Activated CD8-positive, alpha-beta T cell treated with anti-CD3 and anti-CD28 coated beads for 36 hours (primary cell): Measurements from ENCODE around the gene DYNLT3. TPM values are rescaled to one million over a fixed set of nuclear protein-coding genes. Genes with fewer than 3 reads are reported as not detected.

Source experiments
- ATAC-seq: fragments of 200-7000 bp; cut with Tn5 transposase; one replicate; pipeline ENCODE4 v1.10.0; 2021; ENCODE audit warnings: mild to moderate bottlenecking, moderate library complexity
- CTCF ChIA-PET: fragments of 350-600 bp; sonication (Branson Sonifier 250); formaldehyde crosslinking; loops from one replicate; lab custom pipeline; 2021; ENCODE audit warnings: antibody characterized with exemption; lab: Charles Lee
- POLR2A ChIA-PET: fragments of 350-600 bp; sonication (Branson Sonifier 250); formaldehyde crosslinking; loops from one replicate; lab custom pipeline; 2021; ENCODE audit warnings: antibody characterized with exemption; lab: Charles Lee
- DNase-seq: peaks from one replicate; pipeline ENCODE4 v3.0.0-alpha.2; 2020
- H3K27ac Mint-ChIP-seq: one replicate; pipeline ENCODE4 v1.8.0; 2021; ENCODE audit warnings: mild to moderate bottlenecking, mixed read lengths
- H3K27me3 Mint-ChIP-seq: one replicate; pipeline ENCODE4 v1.8.0; 2021; ENCODE audit warnings: mixed read lengths
- H3K36me3 Mint-ChIP-seq: one replicate; pipeline ENCODE4 v1.8.0; 2021; ENCODE audit warnings: low read depth, mixed read lengths
- H3K4me1 Mint-ChIP-seq: one replicate; pipeline ENCODE4 v1.8.0; 2021; ENCODE audit warnings: low read depth, mixed read lengths
- H3K4me3 Mint-ChIP-seq: one replicate; pipeline ENCODE4 v1.8.0; 2021; ENCODE audit warnings: mild to moderate bottlenecking, moderate library complexity, mixed read lengths
- H3K9me3 Mint-ChIP-seq: one replicate; pipeline ENCODE4 v1.8.0; 2021; ENCODE audit warnings: mixed read lengths
- CTCF ChIP-seq: fragments of 200-600 bp; IDR thresholded peaks from one replicate; pipeline ENCODE4 v1.8.0; 2022; ENCODE audit warnings: antibody characterized with exemption, mild to moderate bottlenecking
- intact Hi-C: fragments of 100-400 bp; cut with micrococcal nuclease; formaldehyde crosslinking; loops from one replicate; pipeline ENCODE4 v1.10.0; 2022
- total RNA-seq, 2 experiments: library from RNA; stranded (reverse); gene quantifications; one replicate each; pipeline ENCODE4 v1.2.3, GENCODE V29; 2021

Gene DYNLT3
- total RNA-seq, 2 experiments from 2014 or later: 24.8 to 26.6 TPM

- no peaks in the 10 kb centered on the region for H3K9me3 Mint-ChIP-seq
- peaks cover 36% of the 10 kb centered on the region for H3K4me1 Mint-ChIP-seq
- peak; percentile 20 for ATAC-seq
- no peaks in the 10 kb centered on the region for H3K27me3 Mint-ChIP-seq
- peak overlapping the region; percentile 74 for H3K4me3 Mint-ChIP-seq
- intact Hi-C loops: no loop called here
- H3K27ac Mint-ChIP-seq: peak overlapping the region; percentile 94
- CTCF ChIA-PET: interaction anchor here (1.0 to 1.1 kb wide), 2 partner anchors 22 to 101 kb away, joined by 3 to 4 read pairs; no protein-coding TSS in a partner anchor
- H3K36me3 Mint-ChIP-seq: peaks cover 14% of the 10 kb centered on the region
- POLR2A ChIA-PET: no interaction called here
- DNase-seq: no peak
- TF ChIP-seq CTCF: no peak
These were observed 825 bp downstream of the DYNLT3 start for GRCh38 chrX:37846558-37846933.

- H3K4me1 Mint-ChIP-seq: peaks cover 35% of the 10 kb centered on the region
- H3K4me3 Mint-ChIP-seq: peak overlapping the region; percentile 74
- no peak for TF ChIP-seq CTCF
- ChIA-PET CTCF (interaction anchor here (1.0 to 1.1 kb wide), 2 partner anchors 21 to 100 kb away, joined by 3 to 4 read pairs; no protein-coding TSS in a partner anchor), POLR2A (no interaction called here)
- peak; percentile 53 for ATAC-seq
- H3K36me3 Mint-ChIP-seq: peaks cover 16% of the 10 kb centered on the region
- H3K9me3 Mint-ChIP-seq: no peaks in the 10 kb centered on the region
- intact Hi-C loops: no loop called here
- H3K27me3 Mint-ChIP-seq: no peaks in the 10 kb centered on the region
- H3K27ac Mint-ChIP-seq: peak overlapping the region; percentile 94
- DNase-seq: peak; percentile 5
These were observed 1.2 kb downstream of the DYNLT3 start for GRCh38 chrX:37846141-37846540.

- H3K4me3 Mint-ChIP-seq: no peak overlapping the region
- ATAC-seq (no peak), DNase-seq (no peak)
- peaks cover 26% of the 10 kb centered on the region for H3K4me1 Mint-ChIP-seq
- no peak for TF ChIP-seq CTCF
- H3K9me3 Mint-ChIP-seq: no peaks in the 10 kb centered on the region
- CTCF ChIA-PET: no interaction called here
- H3K27ac Mint-ChIP-seq: no peak overlapping the region
- peaks cover 17% of the 10 kb centered on the region for H3K36me3 Mint-ChIP-seq
- POLR2A ChIA-PET: no interaction called here
- H3K27me3 Mint-ChIP-seq: no peaks in the 10 kb centered on the region
- intact Hi-C loops: no loop called here
These were observed 2.7 kb downstream of the DYNLT3 start for GRCh38 chrX:37844622-37845021.

- Mint-ChIP-seq H3K4me3 (no peak overlapping the region), H3K27ac (peak overlapping the region; percentile 20), H3K9me3 (no peaks in the 10 kb centered on the region), H3K4me1 (peaks cover 12% of the 10 kb centered on the region), H3K27me3 (no peaks in the 10 kb centered on the region), H3K36me3 (peaks cover 19% of the 10 kb centered on the region)
- ChIA-PET POLR2A (no interaction called here), CTCF (interaction anchor here (3.5 to 3.6 kb wide), 2 partner anchors 16 to 95 kb away, joined by 16 read pairs; no protein-coding TSS in a partner anchor)
- ATAC-seq (no peak), DNase-seq (no peak)
- TF ChIP-seq CTCF: no peak
- intact Hi-C loops: no loop called here
These were observed 6.4 kb downstream of the DYNLT3 start for GRCh38 chrX:37840931-37841330.

- DNase-seq (no peak), ATAC-seq (no peak)
- Mint-ChIP-seq H3K4me1 (peaks cover 1% of the 10 kb centered on the region), H3K27me3 (no peaks in the 10 kb centered on the region), H3K36me3 (peaks cover 4% of the 10 kb centered on the region), H3K4me3 (no peak overlapping the region), H3K9me3 (no peaks in the 10 kb centered on the region), H3K27ac (no peak overlapping the region)
- no peak for TF ChIP-seq CTCF
- intact Hi-C loops: no loop called here
- POLR2A ChIA-PET: no interaction called here
- CTCF ChIA-PET: interaction anchor here (1.0 kb wide), 1 partner anchor 89 kb away, joined by 5 read pairs; no protein-coding TSS in a partner anchor
These were observed 12.4 kb downstream of the DYNLT3 start for GRCh38 chrX:37834937-37835336.
